Measurements from ENCODE around the gene DEXI.

DEXI gene

GRCh38 chr16:10981697-10982216 lies 39.5 kb upstream of the DEXI start:
- no peak overlapping the region for H3K4me3 ChIP-seq (ENCODE audit: low read depth in 1 of 5, low read length in 5 of 5)
- H3K9ac ChIP-seq (ENCODE audit: low read length in 5 of 5): no peak overlapping the region
- H3K4me1 ChIP-seq (ENCODE audit: control insufficient read depth in 5 of 5, insufficient read depth in 5 of 5, low read length in 5 of 5): peaks cover 16 to 36% (median 31%) of the 10 kb centered on the region in 5 donors
- peak overlapping the region; percentile 9 for H3K27ac ChIP-seq (ENCODE audit: low read depth, low read length)
- peaks cover 0 to 52% (median 22%) of the 10 kb centered on the region in 5 donors for H3K36me3 ChIP-seq (ENCODE audit: control insufficient read depth in 5 of 5, insufficient read depth in 5 of 5, low read length in 5 of 5)
- no peaks in the 10 kb centered on the region for H3K27me3 ChIP-seq (ENCODE audit: control insufficient read depth in 5 of 5, insufficient read depth in 4 of 5, low read length in 5 of 5)
- no peaks in the 10 kb centered on the region for H3K9me3 ChIP-seq (ENCODE audit: control insufficient read depth in 5 of 5, low read length in 5 of 5)

- H3K4me3 ChIP-seq (ENCODE audit: low read depth in 1 of 5, low read length in 5 of 5): no peak overlapping the region
- H3K9ac ChIP-seq (ENCODE audit: low read length in 5 of 5): no peak overlapping the region
- H3K4me1 ChIP-seq (ENCODE audit: control insufficient read depth in 5 of 5, insufficient read depth in 5 of 5, low read length in 5 of 5): peaks cover 16 to 36% (median 31%) of the 10 kb centered on the region in 5 donors
- H3K27me3 ChIP-seq (ENCODE audit: control insufficient read depth in 5 of 5, insufficient read depth in 4 of 5, low read length in 5 of 5): no peaks in the 10 kb centered on the region
- no peak overlapping the region for H3K27ac ChIP-seq (ENCODE audit: low read depth, low read length)
- H3K9me3 ChIP-seq (ENCODE audit: control insufficient read depth in 5 of 5, low read length in 5 of 5): no peaks in the 10 kb centered on the region
- peaks cover 0 to 48% (median 25%) of the 10 kb centered on the region in 5 donors for H3K36me3 ChIP-seq (ENCODE audit: control insufficient read depth in 5 of 5, insufficient read depth in 5 of 5, low read length in 5 of 5)
Measured at GRCh38 chr16:10980813-10981212, 38.5 kb upstream of the DEXI start.

- H3K4me3 ChIP-seq (ENCODE audit: low read depth in 1 of 5, low read length in 5 of 5): no peak overlapping the region
- H3K27ac ChIP-seq (ENCODE audit: low read depth, low read length): peak overlapping the region; percentile 50
- H3K9ac ChIP-seq (ENCODE audit: low read length in 5 of 5): no peak overlapping the region
Measured at GRCh38 chr16:10979717-10980601, 37.7 kb upstream of the DEXI start.

GRCh38 chr16:10978871-10979446 lies 36.7 kb upstream of the DEXI start:
- H3K9me3 ChIP-seq (ENCODE audit: control insufficient read depth in 5 of 5, low read length in 5 of 5): no peaks in the 10 kb centered on the region
- peaks cover 16 to 33% (median 31%) of the 10 kb centered on the region in 5 donors for H3K4me1 ChIP-seq (ENCODE audit: control insufficient read depth in 5 of 5, insufficient read depth in 5 of 5, low read length in 5 of 5)
- H3K27me3 ChIP-seq (ENCODE audit: control insufficient read depth in 5 of 5, insufficient read depth in 4 of 5, low read length in 5 of 5): no peaks in the 10 kb centered on the region
- H3K36me3 ChIP-seq (ENCODE audit: control insufficient read depth in 5 of 5, insufficient read depth in 5 of 5, low read length in 5 of 5): peaks cover 0 to 41% (median 25%) of the 10 kb centered on the region in 5 donors
- H3K9ac ChIP-seq (ENCODE audit: low read length in 5 of 5): no peak overlapping the region
- H3K27ac ChIP-seq (ENCODE audit: low read depth, low read length): no peak overlapping the region
- H3K4me3 ChIP-seq (ENCODE audit: low read depth in 1 of 5, low read length in 5 of 5): no peak overlapping the region

More at GRCh38 chr16:10979717-10980601, 37.7 kb upstream of the DEXI start:
- H3K4me1 ChIP-seq (ENCODE audit: control insufficient read depth in 5 of 5, insufficient read depth in 5 of 5, low read length in 5 of 5): peaks cover 16 to 36% (median 31%) of the 10 kb centered on the region in 5 donors
- no peaks in the 10 kb centered on the region for H3K9me3 ChIP-seq (ENCODE audit: control insufficient read depth in 5 of 5, low read length in 5 of 5)
- H3K27me3 ChIP-seq (ENCODE audit: control insufficient read depth in 5 of 5, insufficient read depth in 4 of 5, low read length in 5 of 5): no peaks in the 10 kb centered on the region
- peaks cover 0 to 48% (median 22%) of the 10 kb centered on the region in 5 donors for H3K36me3 ChIP-seq (ENCODE audit: control insufficient read depth in 5 of 5, insufficient read depth in 5 of 5, low read length in 5 of 5)

- no peak overlapping the region for H3K4me3 ChIP-seq (ENCODE audit: low read depth in 1 of 5, low read length in 5 of 5)
- no peaks in the 10 kb centered on the region for H3K9me3 ChIP-seq (ENCODE audit: control insufficient read depth in 5 of 5, low read length in 5 of 5)
- peaks cover 14 to 30% (median 26%) of the 10 kb centered on the region in 5 donors for H3K4me1 ChIP-seq (ENCODE audit: control insufficient read depth in 5 of 5, insufficient read depth in 5 of 5, low read length in 5 of 5)
- no peak overlapping the region for H3K9ac ChIP-seq (ENCODE audit: low read length in 5 of 5)
- H3K27ac ChIP-seq (ENCODE audit: low read depth, low read length): no peak overlapping the region
- H3K36me3 ChIP-seq (ENCODE audit: control insufficient read depth in 5 of 5, insufficient read depth in 5 of 5, low read length in 5 of 5): peaks cover 0 to 41% (median 24%) of the 10 kb centered on the region in 5 donors
- no peaks in the 10 kb centered on the region for H3K27me3 ChIP-seq (ENCODE audit: control insufficient read depth in 5 of 5, insufficient read depth in 4 of 5, low read length in 5 of 5)
Measured at GRCh38 chr16:10978124-10978523, 35.9 kb upstream of the DEXI start.

GRCh38 chr16:10976634-10977033 lies 34.4 kb upstream of the DEXI start:
- no peak overlapping the region for H3K4me3 ChIP-seq (ENCODE audit: low read depth in 1 of 5, low read length in 5 of 5)
- H3K27me3 ChIP-seq (ENCODE audit: control insufficient read depth in 5 of 5, insufficient read depth in 4 of 5, low read length in 5 of 5): no peaks in the 10 kb centered on the region
- H3K9me3 ChIP-seq (ENCODE audit: control insufficient read depth in 5 of 5, low read length in 5 of 5): no peaks in the 10 kb centered on the region
- H3K27ac ChIP-seq (ENCODE audit: low read depth, low read length): no peak overlapping the region
- peaks cover 0 to 42% (median 25%) of the 10 kb centered on the region in 5 donors for H3K36me3 ChIP-seq (ENCODE audit: control insufficient read depth in 5 of 5, insufficient read depth in 5 of 5, low read length in 5 of 5)
- peaks cover 3 to 22% (median 16%) of the 10 kb centered on the region in 5 donors for H3K4me1 ChIP-seq (ENCODE audit: control insufficient read depth in 5 of 5, insufficient read depth in 5 of 5, low read length in 5 of 5)
- H3K9ac ChIP-seq (ENCODE audit: low read length in 5 of 5): no peak overlapping the region

GRCh38 chr16:10972819-10973464 lies 30.7 kb upstream of the DEXI start:
- H3K9me3 ChIP-seq (ENCODE audit: control insufficient read depth in 5 of 5, low read length in 5 of 5): no peaks in the 10 kb centered on the region
- no peak overlapping the region for H3K27ac ChIP-seq (ENCODE audit: low read depth, low read length)
- H3K9ac ChIP-seq (ENCODE audit: low read length in 5 of 5): no peak overlapping the region
- H3K27me3 ChIP-seq (ENCODE audit: control insufficient read depth in 5 of 5, insufficient read depth in 4 of 5, low read length in 5 of 5): no peaks in the 10 kb centered on the region
- peaks cover 0 to 8% (median 7%) of the 10 kb centered on the region in 5 donors for H3K4me1 ChIP-seq (ENCODE audit: control insufficient read depth in 5 of 5, insufficient read depth in 5 of 5, low read length in 5 of 5)
- H3K36me3 ChIP-seq (ENCODE audit: control insufficient read depth in 5 of 5, insufficient read depth in 5 of 5, low read length in 5 of 5): peaks cover 0 to 39% (median 30%) of the 10 kb centered on the region in 5 donors
- H3K4me3 ChIP-seq (ENCODE audit: low read depth in 1 of 5, low read length in 5 of 5): no peak overlapping the region

- no peaks in the 10 kb centered on the region for H3K9me3 ChIP-seq (ENCODE audit: control insufficient read depth in 5 of 5, low read length in 5 of 5)
- peaks cover 0 to 8% (median 7%) of the 10 kb centered on the region in 5 donors for H3K4me1 ChIP-seq (ENCODE audit: control insufficient read depth in 5 of 5, insufficient read depth in 5 of 5, low read length in 5 of 5)
- H3K27ac ChIP-seq (ENCODE audit: low read depth, low read length): no peak overlapping the region
- H3K36me3 ChIP-seq (ENCODE audit: control insufficient read depth in 5 of 5, insufficient read depth in 5 of 5, low read length in 5 of 5): peaks cover 0 to 38% (median 26%) of the 10 kb centered on the region in 5 donors
- H3K27me3 ChIP-seq (ENCODE audit: control insufficient read depth in 5 of 5, insufficient read depth in 4 of 5, low read length in 5 of 5): no peaks in the 10 kb centered on the region
- H3K4me3 ChIP-seq (ENCODE audit: low read depth in 1 of 5, low read length in 5 of 5): no peak overlapping the region
- no peak overlapping the region for H3K9ac ChIP-seq (ENCODE audit: low read length in 5 of 5)
Measured at GRCh38 chr16:10972108-10972818, 30.0 kb upstream of the DEXI start.

GRCh38 chr16:10971560-10971961 lies 29.3 kb upstream of the DEXI start:
- H3K4me1 ChIP-seq (ENCODE audit: control insufficient read depth in 5 of 5, insufficient read depth in 5 of 5, low read length in 5 of 5): peaks cover 0 to 8% (median 7%) of the 10 kb centered on the region in 5 donors
- H3K9me3 ChIP-seq (ENCODE audit: control insufficient read depth in 5 of 5, low read length in 5 of 5): no peaks in the 10 kb centered on the region
- no peak overlapping the region for H3K9ac ChIP-seq (ENCODE audit: low read length in 5 of 5)
- no peak overlapping the region for H3K27ac ChIP-seq (ENCODE audit: low read depth, low read length)
- peaks cover 0 to 41% (median 24%) of the 10 kb centered on the region in 5 donors for H3K36me3 ChIP-seq (ENCODE audit: control insufficient read depth in 5 of 5, insufficient read depth in 5 of 5, low read length in 5 of 5)
- no peak overlapping the region for H3K4me3 ChIP-seq (ENCODE audit: low read depth in 1 of 5, low read length in 5 of 5)
- H3K27me3 ChIP-seq (ENCODE audit: control insufficient read depth in 5 of 5, insufficient read depth in 4 of 5, low read length in 5 of 5): no peaks in the 10 kb centered on the region

Measured in subcutaneous abdominal adipose tissue (tissue), 5 donors.